Ovary (tissue), 3 donors: ENCODE measurements around the gene LIMS4.
"Not testable (repeated sequence)": the region's sequence is repeated elsewhere in the genome, so short reads cannot be mapped to it uniquely, and the experiment has no call there.

Experiments
- EP300 ChIP-seq: sonication (generic); formaldehyde crosslinking; IDR thresholded peaks from one replicate; pipeline ENCODE4 v1.6.1; 2017; ENCODE audit warnings: antibody characterized with exemption
- POLR2A ChIP-seq: fragments of 450-650 bp; IDR thresholded peaks from one replicate; pipeline ENCODE4 v1.6.1; 2017; ENCODE audit warnings: antibody characterized with exemption, mild to moderate bottlenecking, moderate library complexity
- TF ChIP-seq, protein P1 (sequence below), 3 donors: fragments of 450-650 bp in 2 of 3; fragments of 200-600 bp in 1 of 3; IDR thresholded peaks; one replicate each; pipeline versions ENCODE4 v1.5.1 to v1.8.0; 2016 to 2022; ENCODE audit warnings: antibody characterized with exemption in 3 of 3, mild to moderate bottlenecking in 1 of 3
- donor health status: DM: no; HTN: no; CAD: no.

- TF ChIP-seq, protein P1, sequence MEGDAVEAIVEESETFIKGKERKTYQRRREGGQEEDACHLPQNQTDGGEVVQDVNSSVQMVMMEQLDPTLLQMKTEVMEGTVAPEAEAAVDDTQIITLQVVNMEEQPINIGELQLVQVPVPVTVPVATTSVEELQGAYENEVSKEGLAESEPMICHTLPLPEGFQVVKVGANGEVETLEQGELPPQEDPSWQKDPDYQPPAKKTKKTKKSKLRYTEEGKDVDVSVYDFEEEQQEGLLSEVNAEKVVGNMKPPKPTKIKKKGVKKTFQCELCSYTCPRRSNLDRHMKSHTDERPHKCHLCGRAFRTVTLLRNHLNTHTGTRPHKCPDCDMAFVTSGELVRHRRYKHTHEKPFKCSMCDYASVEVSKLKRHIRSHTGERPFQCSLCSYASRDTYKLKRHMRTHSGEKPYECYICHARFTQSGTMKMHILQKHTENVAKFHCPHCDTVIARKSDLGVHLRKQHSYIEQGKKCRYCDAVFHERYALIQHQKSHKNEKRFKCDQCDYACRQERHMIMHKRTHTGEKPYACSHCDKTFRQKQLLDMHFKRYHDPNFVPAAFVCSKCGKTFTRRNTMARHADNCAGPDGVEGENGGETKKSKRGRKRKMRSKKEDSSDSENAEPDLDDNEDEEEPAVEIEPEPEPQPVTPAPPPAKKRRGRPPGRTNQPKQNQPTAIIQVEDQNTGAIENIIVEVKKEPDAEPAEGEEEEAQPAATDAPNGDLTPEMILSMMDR (IDR thresholded peaks at IDR 0.05) = not testable (repeated sequence)
- TF ChIP-seq EP300, POLR2A: not testable (repeated sequence)
These were observed at the start of gene LIMS4 for GRCh38 chr2:110472171-110473058.
